ENCODE measurements around the gene STX18. TPM values are rescaled to one million over a fixed set of nuclear protein-coding genes. Genes with fewer than 3 reads are reported as not detected.

STX18 gene
- total RNA-seq, 2 experiments from 2014 or later = 19.5 to 20.0 TPM

- H3K27me3 Mint-ChIP-seq = no peaks in the 10 kb centered on the region
- TF ChIP-seq CTCF (IDR thresholded peaks at IDR 0.05) = no peak
- intact Hi-C loops (cut with micrococcal nuclease) = no loop called here
- ATAC-seq (no peak), DNase-seq (no peak)
- no peak overlapping the region for H3K4me3 Mint-ChIP-seq
- H3K36me3 Mint-ChIP-seq (ENCODE audit: low read depth) = peaks cover 67% of the 10 kb centered on the region
- ChIA-PET POLR2A (no interaction called here), CTCF (no interaction called here)
- H3K9me3 Mint-ChIP-seq = no peaks in the 10 kb centered on the region
- peaks cover 2% of the 10 kb centered on the region for H3K4me1 Mint-ChIP-seq (ENCODE audit: low read depth)
- H3K27ac Mint-ChIP-seq = no peak overlapping the region
Measured at GRCh38 chr4:4549534-4549933, 7.7 kb upstream of the STX18 start.

- peaks cover 39% of the 10 kb centered on the region for H3K4me1 Mint-ChIP-seq (ENCODE audit: low read depth)
- intact Hi-C loops (cut with micrococcal nuclease) = no loop called here
- ChIA-PET POLR2A (interaction anchor here (0.8 to 2.3 kb wide), 10 partner anchors 11 to 333 kb away, joined by 3 to 12 read pairs (median 6); no protein-coding TSS in a partner anchor), CTCF (interaction anchor here (1.0 to 2.8 kb wide), 7 partner anchors 12 to 32 kb away, joined by 3 to 16 read pairs (median 6); no protein-coding TSS in a partner anchor)
- DNase-seq = no peak
- H3K36me3 Mint-ChIP-seq (ENCODE audit: low read depth) = peaks cover 16% of the 10 kb centered on the region
- no peaks in the 10 kb centered on the region for H3K9me3 Mint-ChIP-seq
- H3K27me3 Mint-ChIP-seq = no peaks in the 10 kb centered on the region
- no peak for TF ChIP-seq CTCF (IDR thresholded peaks at IDR 0.05)
- no peak for ATAC-seq
- H3K4me3 Mint-ChIP-seq = peak overlapping the region; percentile 96
- H3K27ac Mint-ChIP-seq = peak overlapping the region; percentile 96
Measured at GRCh38 chr4:4542774-4543485, 1.1 kb upstream of the STX18 start.

GRCh38 chr4:4541040-4541631 is 712 bp downstream of the STX18 start:
- DNase-seq (peak; percentile 68), ATAC-seq (peak; percentile 49)
- intact Hi-C loops (cut with micrococcal nuclease) = no loop called here
- Mint-ChIP-seq H3K36me3 (ENCODE audit: low read depth) (peaks cover 10% of the 10 kb centered on the region), H3K9me3 (no peaks in the 10 kb centered on the region), H3K27ac (peak overlapping the region; percentile 96), H3K4me1 (ENCODE audit: low read depth) (peaks cover 52% of the 10 kb centered on the region), H3K4me3 (peak overlapping the region; percentile 96), H3K27me3 (no peaks in the 10 kb centered on the region)
- ChIA-PET CTCF (interaction anchor here (1.0 to 2.8 kb wide), 6 partner anchors 11 to 34 kb away, joined by 3 to 16 read pairs (median 6); no protein-coding TSS in a partner anchor), POLR2A (interaction anchor here (0.9 to 2.3 kb wide), 9 partner anchors 8 to 267 kb away, joined by 3 to 12 read pairs (median 6); no protein-coding TSS in a partner anchor)
- TF ChIP-seq CTCF (IDR thresholded peaks at IDR 0.05) = no peak

- peaks cover 2% of the 10 kb centered on the region for H3K36me3 Mint-ChIP-seq (ENCODE audit: low read depth)
- POLR2A ChIA-PET = interaction anchor here (0.6 to 0.9 kb wide), 3 partner anchors 15 to 142 kb away, joined by 3 read pairs; no protein-coding TSS in a partner anchor
- H3K4me1 Mint-ChIP-seq (ENCODE audit: low read depth) = peaks cover 50% of the 10 kb centered on the region
- no peaks in the 10 kb centered on the region for H3K27me3 Mint-ChIP-seq
- H3K27ac Mint-ChIP-seq = no peak overlapping the region
- no peak for DNase-seq
- CTCF ChIA-PET = no interaction called here
- H3K4me3 Mint-ChIP-seq = no peak overlapping the region
- no peak for ATAC-seq
- no peak for TF ChIP-seq CTCF (IDR thresholded peaks at IDR 0.05)
- no peaks in the 10 kb centered on the region for H3K9me3 Mint-ChIP-seq
- intact Hi-C loops (cut with micrococcal nuclease) = no loop called here
Measured at GRCh38 chr4:4539481-4539880, 2.4 kb downstream of the STX18 start.

- ATAC-seq = no peak
- no peak for TF ChIP-seq CTCF (IDR thresholded peaks at IDR 0.05)
- Mint-ChIP-seq H3K36me3 (ENCODE audit: low read depth) (no peaks in the 10 kb centered on the region), H3K4me3 (no peak overlapping the region), H3K27ac (no peak overlapping the region), H3K9me3 (no peaks in the 10 kb centered on the region), H3K27me3 (no peaks in the 10 kb centered on the region), H3K4me1 (ENCODE audit: low read depth) (peaks cover 42% of the 10 kb centered on the region)
- POLR2A ChIA-PET = interaction anchor here (1.9 kb wide), 1 partner anchor 9 kb away, joined by 5 read pairs; no protein-coding TSS in a partner anchor
- DNase-seq = no peak
- intact Hi-C loops (cut with micrococcal nuclease) = no loop called here
- CTCF ChIA-PET = interaction anchor here (0.7 kb wide), 1 partner anchor 33 kb away, joined by 4 read pairs; no protein-coding TSS in a partner anchor
Measured at GRCh38 chr4:4535590-4535989, 6.3 kb downstream of the STX18 start.

All from activated CD8-positive, alpha-beta T cell treated with anti-CD3 and anti-CD28 coated beads for 36 hours (primary cell).